Measurements from ENCODE around the gene OPN1SW. TPM values are rescaled to one million over a fixed set of nuclear protein-coding genes. Genes with fewer than 3 reads are reported as not detected.

OPN1SW gene
- total and polyA plus RNA-seq, 9 of the 15 experiments (the other 6 are each of a cell fraction or from before 2014, with no cell fraction given), result 0.84 to 1.0 TPM; not detected in 7

DNA sequence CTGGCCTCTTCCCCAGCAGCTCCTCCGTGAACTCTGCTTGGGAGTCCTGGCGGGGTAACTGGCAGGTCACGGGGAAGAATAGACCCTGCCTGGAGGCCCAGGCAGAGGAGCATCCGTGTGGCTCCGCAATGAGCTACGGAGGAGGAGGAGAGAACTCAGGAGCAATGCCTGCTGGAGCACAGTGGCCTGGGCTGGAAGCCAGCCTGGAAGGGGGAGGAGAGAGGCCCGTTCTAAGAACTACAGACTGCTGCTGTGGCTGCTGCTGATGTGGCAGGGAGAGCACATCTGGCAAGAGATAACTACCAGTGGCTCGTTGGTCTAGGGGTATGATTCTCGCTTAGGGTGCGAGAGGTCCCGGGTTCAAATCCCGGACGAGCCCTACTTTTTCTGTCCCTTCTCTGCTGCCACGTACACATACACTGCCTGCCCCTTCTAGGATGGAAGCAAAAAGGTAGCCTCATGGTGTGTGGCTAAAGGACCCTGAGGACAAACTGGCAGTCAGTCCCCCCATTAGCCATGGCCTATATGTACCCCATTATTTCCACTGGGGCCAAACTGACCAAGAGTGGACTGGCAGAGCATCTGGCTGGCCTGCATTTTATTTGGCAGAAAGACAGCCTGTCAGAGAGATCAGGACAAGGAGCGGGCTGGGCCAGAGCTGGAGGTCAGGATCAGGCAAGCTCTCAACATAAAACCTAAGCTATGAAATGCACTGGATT is 7.7 kb upstream of the OPN1SW start (continued):
- TF ChIP-seq, protein P1, sequence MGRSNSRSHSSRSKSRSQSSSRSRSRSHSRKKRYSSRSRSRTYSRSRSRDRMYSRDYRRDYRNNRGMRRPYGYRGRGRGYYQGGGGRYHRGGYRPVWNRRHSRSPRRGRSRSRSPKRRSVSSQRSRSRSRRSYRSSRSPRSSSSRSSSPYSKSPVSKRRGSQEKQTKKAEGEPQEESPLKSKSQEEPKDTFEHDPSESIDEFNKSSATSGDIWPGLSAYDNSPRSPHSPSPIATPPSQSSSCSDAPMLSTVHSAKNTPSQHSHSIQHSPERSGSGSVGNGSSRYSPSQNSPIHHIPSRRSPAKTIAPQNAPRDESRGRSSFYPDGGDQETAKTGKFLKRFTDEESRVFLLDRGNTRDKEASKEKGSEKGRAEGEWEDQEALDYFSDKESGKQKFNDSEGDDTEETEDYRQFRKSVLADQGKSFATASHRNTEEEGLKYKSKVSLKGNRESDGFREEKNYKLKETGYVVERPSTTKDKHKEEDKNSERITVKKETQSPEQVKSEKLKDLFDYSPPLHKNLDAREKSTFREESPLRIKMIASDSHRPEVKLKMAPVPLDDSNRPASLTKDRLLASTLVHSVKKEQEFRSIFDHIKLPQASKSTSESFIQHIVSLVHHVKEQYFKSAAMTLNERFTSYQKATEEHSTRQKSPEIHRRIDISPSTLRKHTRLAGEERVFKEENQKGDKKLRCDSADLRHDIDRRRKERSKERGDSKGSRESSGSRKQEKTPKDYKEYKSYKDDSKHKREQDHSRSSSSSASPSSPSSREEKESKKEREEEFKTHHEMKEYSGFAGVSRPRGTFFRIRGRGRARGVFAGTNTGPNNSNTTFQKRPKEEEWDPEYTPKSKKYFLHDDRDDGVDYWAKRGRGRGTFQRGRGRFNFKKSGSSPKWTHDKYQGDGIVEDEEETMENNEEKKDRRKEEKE (IDR thresholded peaks at IDR 0.05; ENCODE audit: borderline replicate concordance in 1 of 2, control insufficient read depth in 1 of 2, low read depth in 2 of 2, low read length in 1 of 2), result peak in 1 of 2 experiments; percentile 36; a peak in 1 of 4 replicates
- TF ChIP-seq GTF2A2 (tag; IDR thresholded peaks at IDR 0.05) (no peak), ZNF174 (CRISPR knock-in tag; IDR thresholded peaks at IDR 0.05) (peak; percentile 71; the same call in 1 of the 2 replicates), ZNF384 (IDR thresholded peaks at IDR 0.05; ENCODE audit: low read depth, low read length) (peak; percentile 57; the same call in 1 of the 2 replicates), CREB1 (IDR thresholded peaks at IDR 0.05) (peak; percentile 69), CREB1 (CRISPR knock-in tag; IDR thresholded peaks at IDR 0.05) (peak; percentile 79), PHF8 (IDR thresholded peaks at IDR 0.05; ENCODE audit: borderline replicate concordance, low read length) (peak; percentile 43; the same call in 1 of the 2 replicates), DACH1 (IDR thresholded peaks at IDR 0.05; ENCODE audit: partially characterized antibody) (peak; percentile 98), PHB2 (IDR thresholded peaks at IDR 0.05; ENCODE audit: low read depth) (peak; percentile 13; the same call in 1 of the 2 replicates), CREM (IDR thresholded peaks at IDR 0.05; ENCODE audit: low read depth) (peak; percentile 87), KHSRP (IDR thresholded peaks at IDR 0.05) (no peak), CBX3 (IDR thresholded peaks at IDR 0.05; ENCODE audit: borderline replicate concordance in 1 of 2, low read length in 2 of 2) (peak in 1 of 2 experiments; percentile 92; a peak in 1 of 3 replicates), ASH1L (IDR thresholded peaks at IDR 0.05; ENCODE audit: borderline replicate concordance, low read depth, partially characterized antibody) (no peak)
- TF ChIP-seq, protein P2, sequence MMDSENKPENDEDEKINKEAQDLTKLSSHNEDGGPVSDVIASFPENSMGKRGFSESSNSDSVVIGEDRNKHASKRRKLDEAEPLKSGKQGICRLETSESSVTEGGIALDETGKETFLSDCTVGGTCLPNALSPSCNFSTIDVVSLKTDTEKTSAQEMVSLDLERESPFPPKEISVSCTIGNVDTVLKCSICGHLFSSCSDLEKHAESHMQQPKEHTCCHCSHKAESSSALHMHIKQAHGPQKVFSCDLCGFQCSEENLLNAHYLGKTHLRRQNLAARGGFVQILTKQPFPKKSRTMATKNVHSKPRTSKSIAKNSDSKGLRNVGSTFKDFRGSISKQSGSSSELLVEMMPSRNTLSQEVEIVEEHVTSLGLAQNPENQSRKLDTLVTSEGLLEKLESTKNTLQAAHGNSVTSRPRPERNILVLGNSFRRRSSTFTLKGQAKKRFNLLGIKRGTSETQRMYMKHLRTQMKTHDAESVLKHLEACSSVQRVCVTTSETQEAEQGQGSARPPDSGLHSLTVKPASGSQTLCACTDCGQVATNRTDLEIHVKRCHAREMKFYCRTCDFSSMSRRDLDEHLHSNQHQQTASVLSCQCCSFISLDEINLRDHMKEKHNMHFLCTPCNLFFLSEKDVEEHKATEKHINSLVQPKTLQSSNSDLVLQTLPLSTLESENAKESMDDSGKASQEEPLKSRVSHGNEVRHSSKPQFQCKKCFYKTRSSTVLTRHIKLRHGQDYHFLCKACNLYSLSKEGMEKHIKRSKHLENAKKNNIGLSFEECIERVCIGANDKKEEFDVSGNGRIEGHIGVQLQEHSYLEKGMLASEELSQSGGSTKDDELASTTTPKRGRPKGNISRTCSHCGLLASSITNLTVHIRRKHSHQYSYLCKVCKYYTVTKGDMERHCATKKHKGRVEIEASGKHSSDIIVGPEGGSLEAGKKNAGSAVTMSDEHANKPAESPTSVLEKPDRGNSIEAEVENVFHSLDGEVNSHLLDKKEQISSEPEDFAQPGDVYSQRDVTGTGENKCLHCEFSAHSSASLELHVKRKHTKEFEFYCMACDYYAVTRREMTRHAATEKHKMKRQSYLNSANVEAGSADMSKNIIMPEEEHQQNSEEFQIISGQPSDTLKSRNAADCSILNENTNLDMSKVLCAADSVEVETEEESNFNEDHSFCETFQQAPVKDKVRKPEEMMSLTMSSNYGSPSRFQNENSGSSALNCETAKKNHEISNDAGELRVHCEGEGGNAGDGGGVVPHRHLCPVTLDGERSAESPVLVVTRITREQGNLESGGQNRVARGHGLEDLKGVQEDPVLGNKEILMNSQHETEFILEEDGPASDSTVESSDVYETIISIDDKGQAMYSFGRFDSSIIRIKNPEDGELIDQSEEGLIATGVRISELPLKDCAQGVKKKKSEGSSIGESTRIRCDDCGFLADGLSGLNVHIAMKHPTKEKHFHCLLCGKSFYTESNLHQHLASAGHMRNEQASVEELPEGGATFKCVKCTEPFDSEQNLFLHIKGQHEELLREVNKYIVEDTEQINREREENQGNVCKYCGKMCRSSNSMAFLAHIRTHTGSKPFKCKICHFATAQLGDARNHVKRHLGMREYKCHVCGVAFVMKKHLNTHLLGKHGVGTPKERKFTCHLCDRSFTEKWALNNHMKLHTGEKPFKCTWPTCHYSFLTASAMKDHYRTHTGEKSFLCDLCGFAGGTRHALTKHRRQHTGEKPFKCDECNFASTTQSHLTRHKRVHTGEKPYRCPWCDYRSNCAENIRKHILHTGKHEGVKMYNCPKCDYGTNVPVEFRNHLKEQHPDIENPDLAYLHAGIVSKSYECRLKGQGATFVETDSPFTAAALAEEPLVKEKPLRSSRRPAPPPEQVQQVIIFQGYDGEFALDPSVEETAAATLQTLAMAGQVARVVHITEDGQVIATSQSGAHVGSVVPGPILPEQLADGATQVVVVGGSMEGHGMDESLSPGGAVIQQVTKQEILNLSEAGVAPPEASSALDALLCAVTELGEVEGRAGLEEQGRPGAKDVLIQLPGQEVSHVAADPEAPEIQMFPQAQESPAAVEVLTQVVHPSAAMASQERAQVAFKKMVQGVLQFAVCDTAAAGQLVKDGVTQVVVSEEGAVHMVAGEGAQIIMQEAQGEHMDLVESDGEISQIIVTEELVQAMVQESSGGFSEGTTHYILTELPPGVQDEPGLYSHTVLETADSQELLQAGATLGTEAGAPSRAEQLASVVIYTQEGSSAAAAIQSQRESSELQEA (IDR thresholded peaks at IDR 0.05; ENCODE audit: low read depth), result peak; percentile 83
- TF ChIP-seq, protein P3, sequence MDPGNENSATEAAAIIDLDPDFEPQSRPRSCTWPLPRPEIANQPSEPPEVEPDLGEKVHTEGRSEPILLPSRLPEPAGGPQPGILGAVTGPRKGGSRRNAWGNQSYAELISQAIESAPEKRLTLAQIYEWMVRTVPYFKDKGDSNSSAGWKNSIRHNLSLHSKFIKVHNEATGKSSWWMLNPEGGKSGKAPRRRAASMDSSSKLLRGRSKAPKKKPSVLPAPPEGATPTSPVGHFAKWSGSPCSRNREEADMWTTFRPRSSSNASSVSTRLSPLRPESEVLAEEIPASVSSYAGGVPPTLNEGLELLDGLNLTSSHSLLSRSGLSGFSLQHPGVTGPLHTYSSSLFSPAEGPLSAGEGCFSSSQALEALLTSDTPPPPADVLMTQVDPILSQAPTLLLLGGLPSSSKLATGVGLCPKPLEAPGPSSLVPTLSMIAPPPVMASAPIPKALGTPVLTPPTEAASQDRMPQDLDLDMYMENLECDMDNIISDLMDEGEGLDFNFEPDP (CRISPR knock-in tag; IDR thresholded peaks at IDR 0.05), result peak; percentile 41; the same call in 1 of the 2 replicates

Data from K562 (cell line).